Dermis microvascular lymphatic vessel endothelial cell (primary cell): ENCODE results near the gene C1orf105. TPM values are rescaled to one million over a fixed set of nuclear protein-coding genes. Genes with fewer than 3 reads are reported as not detected.
"Not testable (repeated sequence)": the region's sequence is repeated elsewhere in the genome, so short reads cannot be mapped to it uniquely, and the experiment has no call there.

Experiments
- DNase-seq, 2 donors: peaks; one replicate each; pipeline versions ENCODE4 v3.0.0 to v3.0.0-alpha.2; 2010; ENCODE audit warnings: low read depth in 2 of 2
- total RNA-seq: library from RNA; depleted of rRNA; stranded (reverse); fragments of >200 nt; gene quantifications from 2 replicates; pipeline ENCODE4 v1.2.1, GENCODE V29; 2014

The C1orf105 gene
- total RNA-seq, 1 donor from 2014 or later = not detected

GRCh38 chr1:172486805-172487454, 66.4 kb downstream of the C1orf105 start:
- no peak for DNase-seq

GRCh38 chr1:172487550-172487949, 67.1 kb downstream of the C1orf105 start:
- no peak for DNase-seq

- no peak for DNase-seq
These were observed 67.9 kb downstream of the C1orf105 start for GRCh38 chr1:172488393-172488792.

- no peak for DNase-seq
These were observed 69.4 kb downstream of the C1orf105 start for GRCh38 chr1:172489847-172490246.

GRCh38 chr1:172492421-172492820, 71.9 kb downstream of the C1orf105 start:
- DNase-seq = no peak

GRCh38 chr1:172494166-172494565, 73.7 kb downstream of the C1orf105 start:
- no peak for DNase-seq

GRCh38 chr1:172496127-172496526, 75.6 kb downstream of the C1orf105 start:
- DNase-seq = not testable (repeated sequence)

- DNase-seq = no peak
These were observed 76.2 kb downstream of the C1orf105 start for GRCh38 chr1:172496678-172497077.

GRCh38 chr1:172497230-172497629, 76.7 kb downstream of the C1orf105 start:
- no peak for DNase-seq

- DNase-seq = no peak
These were observed 78.4 kb downstream of the C1orf105 start for GRCh38 chr1:172498857-172499256.

- DNase-seq = no peak
These were observed 79.2 kb downstream of the C1orf105 start for GRCh38 chr1:172499636-172500141.

GRCh38 chr1:172500207-172500606, 79.7 kb downstream of the C1orf105 start:
- no peak for DNase-seq

GRCh38 chr1:172507741-172508140, 87.3 kb downstream of the C1orf105 start:
- no peak for DNase-seq

GRCh38 chr1:172510479-172510878, 90.0 kb downstream of the C1orf105 start:
- DNase-seq = no peak

GRCh38 chr1:172512591-172512990, 92.1 kb downstream of the C1orf105 start:
- no peak for DNase-seq

GRCh38 chr1:172513479-172513878, 93.0 kb downstream of the C1orf105 start:
- no peak for DNase-seq

GRCh38 chr1:172514108-172514507, 93.6 kb downstream of the C1orf105 start:
- no peak for DNase-seq

GRCh38 chr1:172515436-172515835, 95.0 kb downstream of the C1orf105 start:
- no peak for DNase-seq

GRCh38 chr1:172515927-172516326, 95.4 kb downstream of the C1orf105 start:
- peak in 1 of 2 donors; percentile 20 for DNase-seq

- DNase-seq = no peak
These were observed 96.6 kb downstream of the C1orf105 start for GRCh38 chr1:172517081-172517480.

GRCh38 chr1:172517545-172517944, 97.1 kb downstream of the C1orf105 start:
- DNase-seq = no peak
